GM12864 (cell line): ENCODE results near the gene ELMO2.

Experiments used
- DNase-seq: peaks from one replicate; pipeline ENCODE4 v3.0.0-alpha.2; 2011; ENCODE audit warnings: low read depth
- H3K4me3 ChIP-seq: 2 replicates; pipeline ENCODE4 v1.5.1; 2011; ENCODE audit warnings: mild to moderate bottlenecking, low read depth, low read length, control low read depth
- CTCF ChIP-seq: IDR thresholded peaks from 2 replicates; pipeline ENCODE4 v1.5.1; 2011; ENCODE audit warnings: low read depth, mild to moderate bottlenecking, moderate library complexity, low read length, control low read depth, inconsistent platforms; ENCODE audit errors: missing control alignments

The ELMO2 gene

DNA sequence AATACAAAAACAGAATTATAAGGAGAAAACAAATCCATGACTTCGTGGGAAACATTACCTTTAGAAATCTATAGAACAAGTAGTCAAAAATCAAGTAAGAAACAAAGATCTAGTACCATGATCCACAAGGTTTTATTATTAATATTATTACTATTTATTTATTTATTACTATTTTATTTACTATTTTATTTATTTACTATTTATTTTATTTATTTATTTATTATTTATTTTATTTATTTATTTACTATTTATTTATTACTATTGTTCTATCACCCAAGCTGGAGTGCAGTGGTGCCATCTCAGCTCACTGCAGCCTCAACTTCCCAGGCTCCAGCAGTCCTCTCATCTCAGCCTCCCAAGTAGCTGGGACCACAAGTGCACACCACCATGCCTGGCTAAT is 13.5 kb upstream of the ELMO2 start:
- H3K4me3 ChIP-seq, result no peak overlapping the region
- TF ChIP-seq CTCF, result no peak
- DNase-seq, result no peak

GRCh38 chr20:46416839-46417238 is 10.4 kb upstream of the ELMO2 start:
- DNase-seq, result no peak
- no peak overlapping the region for H3K4me3 ChIP-seq
- no peak for TF ChIP-seq CTCF

DNA sequence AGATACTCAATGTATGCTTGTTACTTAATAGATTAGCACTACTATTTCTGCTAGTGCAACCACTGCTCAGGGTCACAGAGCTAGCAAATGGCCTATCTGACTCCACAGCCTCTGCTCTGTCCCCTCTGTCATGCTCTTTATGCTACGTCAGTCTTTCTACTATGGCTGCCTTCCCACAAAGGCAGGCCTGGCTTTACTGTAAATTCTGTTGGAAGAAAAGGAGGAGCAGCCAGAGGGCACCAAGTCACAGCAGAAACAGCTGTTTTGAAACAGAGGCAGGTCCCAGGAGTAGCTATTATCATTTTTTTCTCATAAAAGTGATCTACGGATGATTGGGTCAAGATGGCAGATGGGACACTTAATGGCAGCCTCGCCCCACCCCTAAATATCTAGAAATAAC is 10.0 kb upstream of the ELMO2 start:
- no peak for DNase-seq
- no peak for TF ChIP-seq CTCF
- no peak overlapping the region for H3K4me3 ChIP-seq

- no peak for DNase-seq
- H3K4me3 ChIP-seq, result no peak overlapping the region
- TF ChIP-seq CTCF, result no peak
These were observed 9.4 kb upstream of the ELMO2 start for GRCh38 chr20:46415773-46416172.

DNA sequence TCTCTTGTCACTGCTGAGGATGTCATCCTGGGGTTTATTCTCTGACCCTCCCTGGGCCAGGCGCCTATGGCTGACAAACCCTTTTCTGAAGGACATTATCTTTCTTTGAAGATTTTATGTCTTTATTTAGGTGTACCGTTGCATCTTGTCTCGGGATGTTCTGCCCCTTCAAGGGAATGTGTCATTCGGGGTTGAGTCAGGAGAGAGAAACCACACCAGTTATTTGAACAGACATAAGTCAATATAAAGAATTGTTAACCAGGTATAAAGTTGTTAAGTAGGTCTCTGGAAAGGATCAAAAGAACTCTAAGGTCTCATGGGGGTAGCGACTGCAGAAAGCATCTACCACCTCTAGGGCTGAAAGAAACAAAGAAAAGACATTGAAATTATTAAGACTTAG is 8.2 kb upstream of the ELMO2 start:
- no peak overlapping the region for H3K4me3 ChIP-seq
- TF ChIP-seq CTCF, result no peak
- DNase-seq, result no peak

GRCh38 chr20:46411637-46412036 is 5.2 kb upstream of the ELMO2 start:
- no peak for TF ChIP-seq CTCF
- no peak for DNase-seq
- no peak overlapping the region for H3K4me3 ChIP-seq

DNA sequence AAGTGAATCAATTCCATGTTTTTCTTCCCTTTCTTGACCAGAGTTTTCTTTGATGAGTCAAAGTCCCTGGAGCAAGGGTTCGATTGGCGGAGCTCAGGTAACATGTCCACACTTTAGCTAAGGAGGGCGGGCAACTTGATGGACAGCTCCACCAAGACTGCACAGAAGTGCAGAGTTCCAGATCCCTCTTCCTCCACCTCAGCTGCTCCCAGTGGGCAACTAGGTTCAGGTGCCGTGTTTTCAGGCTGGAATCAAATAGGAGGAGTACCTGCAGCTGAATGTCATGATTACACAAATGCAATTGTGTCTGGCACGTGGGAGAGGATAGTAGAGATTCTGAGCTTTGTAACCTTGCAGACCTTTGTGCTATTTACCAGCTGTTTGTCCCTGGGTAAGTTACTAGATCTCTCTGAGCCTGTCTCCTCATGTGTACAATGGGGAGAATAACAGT is 1.9 kb upstream of the ELMO2 start:
- no peak for TF ChIP-seq CTCF
- H3K4me3 ChIP-seq, result no peak overlapping the region
- no peak for DNase-seq
